CD4-positive, alpha-beta T cell treated with Interleukin-17A for 4 hours (primary cell): ENCODE measurements around the gene ZW10.
"Not testable (repeated sequence)": the region's sequence is repeated elsewhere in the genome, so short reads cannot be mapped to it uniquely, and the experiment has no call there.

Source experiments
- DNase-seq: peaks from one replicate; pipeline ENCODE4 v3.0.0-alpha.2; 2020; ENCODE audit warnings: mixed read lengths

Gene ZW10, protein sequence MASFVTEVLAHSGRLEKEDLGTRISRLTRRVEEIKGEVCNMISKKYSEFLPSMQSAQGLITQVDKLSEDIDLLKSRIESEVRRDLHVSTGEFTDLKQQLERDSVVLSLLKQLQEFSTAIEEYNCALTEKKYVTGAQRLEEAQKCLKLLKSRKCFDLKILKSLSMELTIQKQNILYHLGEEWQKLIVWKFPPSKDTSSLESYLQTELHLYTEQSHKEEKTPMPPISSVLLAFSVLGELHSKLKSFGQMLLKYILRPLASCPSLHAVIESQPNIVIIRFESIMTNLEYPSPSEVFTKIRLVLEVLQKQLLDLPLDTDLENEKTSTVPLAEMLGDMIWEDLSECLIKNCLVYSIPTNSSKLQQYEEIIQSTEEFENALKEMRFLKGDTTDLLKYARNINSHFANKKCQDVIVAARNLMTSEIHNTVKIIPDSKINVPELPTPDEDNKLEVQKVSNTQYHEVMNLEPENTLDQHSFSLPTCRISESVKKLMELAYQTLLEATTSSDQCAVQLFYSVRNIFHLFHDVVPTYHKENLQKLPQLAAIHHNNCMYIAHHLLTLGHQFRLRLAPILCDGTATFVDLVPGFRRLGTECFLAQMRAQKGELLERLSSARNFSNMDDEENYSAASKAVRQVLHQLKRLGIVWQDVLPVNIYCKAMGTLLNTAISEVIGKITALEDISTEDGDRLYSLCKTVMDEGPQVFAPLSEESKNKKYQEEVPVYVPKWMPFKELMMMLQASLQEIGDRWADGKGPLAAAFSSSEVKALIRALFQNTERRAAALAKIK

DNA sequence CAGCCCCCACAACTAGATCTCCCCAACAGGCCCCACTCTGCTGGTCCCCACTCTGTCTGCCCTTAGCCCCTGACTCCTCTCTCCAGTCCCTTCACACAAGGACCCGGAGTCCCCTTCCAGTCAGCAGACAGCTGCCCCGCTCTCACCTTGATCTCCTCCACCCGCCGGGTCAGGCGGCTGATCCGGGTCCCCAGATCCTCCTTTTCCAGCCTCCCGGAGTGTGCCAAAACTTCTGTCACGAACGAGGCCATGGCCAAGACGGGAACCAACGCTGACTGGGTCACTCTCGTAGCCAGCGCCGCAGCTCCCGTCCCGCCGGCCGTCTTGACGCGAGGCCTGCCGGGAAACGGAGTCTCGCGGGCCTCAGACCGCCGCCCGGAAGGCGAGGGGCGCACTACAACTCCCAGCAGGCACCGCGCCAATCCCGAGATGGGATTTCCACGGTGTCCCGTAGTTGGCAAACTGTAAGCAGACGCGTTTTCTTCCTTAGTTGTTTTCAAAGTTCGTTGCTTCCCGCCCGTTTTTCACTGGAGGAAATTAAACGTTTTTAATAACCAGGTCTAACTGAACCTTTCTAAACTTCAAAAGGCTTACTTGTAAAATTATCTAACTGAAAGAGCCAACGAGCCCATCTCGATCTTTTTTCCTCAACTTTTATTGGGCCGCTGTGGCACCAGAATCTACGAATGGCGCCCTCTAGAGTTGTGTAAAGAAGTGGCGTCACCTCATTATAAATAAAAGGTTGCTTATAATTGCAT is at the start of gene ZW10:
TSS of gene ZW10 (minus strand) at position 277 of the 758 bp plus-strand sequence. CDS start at position 251, 26 bp downstream.
- peak; percentile 94 for DNase-seq

DNA sequence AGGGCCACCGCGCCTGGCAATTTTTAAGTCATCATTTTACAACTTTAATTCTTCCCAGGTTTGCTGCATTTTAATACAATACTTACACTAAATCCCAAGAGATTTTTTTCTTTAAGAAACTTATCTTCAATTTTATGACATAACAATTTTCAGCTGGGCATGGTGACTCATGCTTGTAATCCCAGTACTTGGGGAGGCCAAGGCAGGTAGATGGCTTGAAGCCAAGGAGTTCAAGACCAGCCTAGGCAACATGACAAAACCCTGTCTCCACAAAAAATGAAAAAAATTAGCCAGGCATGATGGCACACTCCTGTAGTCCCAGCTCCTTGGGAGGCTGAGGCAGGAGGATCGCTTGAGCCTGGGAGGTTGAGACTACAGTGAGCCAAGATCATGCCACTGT is 44.9 kb upstream of the ZW10 start:
- DNase-seq = no peak

DNA sequence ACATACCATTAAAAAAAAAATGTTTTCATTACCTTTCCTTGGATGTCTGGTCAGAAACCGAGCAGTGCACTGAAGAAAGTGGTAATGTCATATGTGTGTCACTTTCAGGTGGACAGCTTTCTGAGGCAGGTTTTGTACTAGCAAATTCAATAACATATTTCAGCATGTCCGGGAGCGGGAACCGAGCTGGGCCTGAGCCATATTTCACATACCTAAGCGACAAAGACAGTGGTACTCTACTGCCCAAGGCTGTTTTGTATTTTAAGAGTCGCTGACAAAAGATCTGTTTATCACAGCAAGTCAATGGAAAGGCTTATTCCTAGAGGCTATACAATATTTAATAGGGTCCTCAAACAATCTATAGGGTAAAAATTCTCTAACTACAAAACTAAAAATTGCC is 44.1 kb upstream of the ZW10 start:
- no peak for DNase-seq

DNA sequence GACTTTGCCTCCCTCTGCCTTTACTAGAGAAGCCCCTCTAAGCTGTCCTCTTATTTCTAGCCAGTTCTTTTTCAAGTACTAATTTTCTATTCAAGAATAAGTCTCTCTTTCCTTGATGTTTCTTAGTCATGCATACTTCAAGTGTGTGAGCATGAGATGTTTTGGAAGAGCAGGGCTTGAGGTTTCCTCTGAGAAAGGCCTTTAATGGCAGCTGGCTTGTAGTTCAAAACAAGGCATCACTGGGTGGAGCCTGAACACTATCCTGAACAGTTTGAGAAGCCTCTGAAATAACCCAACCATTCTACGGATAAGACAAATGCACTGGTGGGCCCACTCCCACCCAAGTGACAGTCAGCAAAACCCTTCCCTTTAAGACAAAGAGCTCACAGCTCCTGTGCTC is 43.7 kb upstream of the ZW10 start:
- DNase-seq = no peak

DNA sequence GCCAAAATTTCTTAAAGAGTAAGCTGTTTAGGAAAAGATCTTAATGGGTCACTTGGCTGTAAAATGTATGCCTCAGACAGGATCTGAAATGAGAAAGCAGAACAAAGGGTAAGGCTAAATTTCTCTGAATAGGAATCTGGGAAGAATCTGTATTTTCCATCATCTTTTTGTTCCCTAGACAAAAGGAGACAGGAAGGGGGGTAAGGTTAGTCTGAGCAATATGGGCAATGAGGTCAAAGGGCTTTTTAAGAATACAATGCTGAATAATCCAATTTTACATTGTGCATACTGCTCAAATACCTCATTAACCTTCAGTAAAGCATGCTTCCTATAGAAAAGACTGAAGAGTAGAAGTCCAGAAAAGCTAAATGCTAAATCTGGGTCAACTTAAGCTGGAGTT is 40.7 kb upstream of the ZW10 start:
- DNase-seq = no peak

DNA sequence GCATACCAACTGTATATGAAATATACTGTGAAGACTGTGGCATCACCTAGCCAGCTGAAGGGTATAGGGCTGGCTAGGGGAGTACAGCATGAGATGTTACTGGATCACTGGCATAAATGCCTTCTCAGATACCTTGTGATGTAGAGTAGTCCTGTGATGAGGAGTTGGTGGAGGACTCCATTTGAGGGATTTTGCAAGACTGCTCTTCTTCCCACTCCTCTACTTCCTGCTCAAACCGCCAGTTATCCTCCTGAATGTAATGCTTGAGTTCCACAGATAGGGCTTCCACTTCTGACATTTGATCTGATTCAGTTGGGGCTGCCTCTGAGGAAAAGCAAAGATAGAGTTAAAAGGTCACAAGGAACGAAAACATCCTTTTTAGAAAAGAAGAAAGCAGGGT is 35.4 kb upstream of the ZW10 start:
- no peak for DNase-seq

DNA sequence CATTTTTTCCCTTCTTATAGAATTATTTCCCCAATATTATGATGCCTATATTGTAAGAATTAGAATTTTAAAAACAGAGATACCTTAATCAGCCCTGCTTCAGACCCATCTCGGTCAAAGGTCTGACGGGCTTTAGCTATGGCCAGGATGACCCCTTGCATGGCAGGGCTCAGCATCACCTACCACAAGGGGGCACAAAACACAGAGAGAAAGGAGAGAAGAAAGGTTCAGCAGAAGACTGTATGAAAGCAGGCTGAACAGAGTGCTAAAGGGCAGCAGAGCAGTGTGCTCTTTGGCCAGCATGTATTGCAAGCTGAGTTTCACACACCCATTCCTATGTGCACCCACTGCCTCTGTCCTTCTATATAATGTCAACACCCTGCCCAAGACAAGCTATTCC is 32.9 kb upstream of the ZW10 start:
- DNase-seq = peak; percentile 5

DNA sequence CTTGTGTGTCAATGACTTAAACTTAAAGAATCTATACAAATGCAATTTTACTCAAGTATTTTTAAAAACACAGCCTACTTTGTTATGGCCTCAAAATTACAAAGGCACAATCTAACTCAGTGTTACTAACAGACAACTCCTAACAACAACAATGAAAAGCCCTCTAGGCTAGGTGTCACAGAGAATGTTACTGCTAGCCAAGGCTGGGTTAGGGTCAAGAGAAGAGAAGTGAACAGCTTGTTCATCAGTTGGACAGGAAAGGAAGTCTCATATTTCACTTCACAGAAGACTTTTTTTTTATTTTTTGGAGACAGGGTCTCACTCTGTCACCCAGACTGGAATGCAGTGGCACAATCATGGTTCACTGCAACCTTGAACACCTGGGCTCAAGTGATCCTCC is 32.1 kb upstream of the ZW10 start:
- no peak for DNase-seq

DNA sequence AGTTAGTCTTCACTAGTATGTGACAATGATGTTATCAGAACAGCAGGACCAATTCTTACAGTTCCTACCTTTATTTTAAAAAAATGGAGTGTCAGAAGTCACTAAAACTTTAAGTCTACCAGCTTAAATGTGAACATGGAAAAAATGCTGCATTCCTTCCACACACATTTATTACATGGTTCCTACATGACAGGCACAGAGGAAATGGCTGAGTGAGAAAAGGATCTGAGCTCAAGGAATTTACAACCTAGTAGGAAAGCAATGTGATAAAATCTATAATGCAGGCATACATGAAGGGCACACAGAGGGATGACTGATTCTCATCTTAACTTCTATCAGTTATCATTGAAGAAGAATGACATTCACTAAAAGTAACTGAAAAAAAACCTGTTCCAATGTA is 29.1 kb upstream of the ZW10 start:
- no peak for DNase-seq

DNA sequence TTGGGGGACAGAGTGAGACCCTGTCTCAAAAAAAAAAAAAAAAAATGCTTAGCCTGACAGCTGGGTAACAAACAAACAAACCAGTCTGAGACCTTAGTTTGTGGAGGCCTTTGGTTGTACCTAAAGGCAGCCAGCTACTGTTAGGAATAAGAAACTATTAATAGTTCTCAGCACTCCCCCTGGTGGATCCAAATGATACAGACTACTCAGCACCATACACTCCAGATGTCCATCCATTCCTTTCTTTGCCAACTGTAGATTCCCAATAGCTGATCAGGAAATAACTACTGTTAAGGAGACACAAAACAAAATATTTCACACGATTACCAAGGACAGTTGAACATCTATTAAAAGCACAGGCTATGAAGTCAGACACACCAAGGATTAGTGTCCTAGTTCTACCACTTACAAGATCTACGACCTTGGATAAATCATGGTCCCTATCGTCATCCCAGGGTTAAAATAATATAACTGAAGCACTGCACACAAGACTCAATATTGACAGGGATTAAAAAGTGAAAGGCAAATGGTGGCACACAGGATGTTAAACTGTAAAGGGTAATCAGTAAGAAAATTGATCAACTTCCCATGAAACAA is 23.3 kb upstream of the ZW10 start:
- peak; percentile 25 for DNase-seq

DNA sequence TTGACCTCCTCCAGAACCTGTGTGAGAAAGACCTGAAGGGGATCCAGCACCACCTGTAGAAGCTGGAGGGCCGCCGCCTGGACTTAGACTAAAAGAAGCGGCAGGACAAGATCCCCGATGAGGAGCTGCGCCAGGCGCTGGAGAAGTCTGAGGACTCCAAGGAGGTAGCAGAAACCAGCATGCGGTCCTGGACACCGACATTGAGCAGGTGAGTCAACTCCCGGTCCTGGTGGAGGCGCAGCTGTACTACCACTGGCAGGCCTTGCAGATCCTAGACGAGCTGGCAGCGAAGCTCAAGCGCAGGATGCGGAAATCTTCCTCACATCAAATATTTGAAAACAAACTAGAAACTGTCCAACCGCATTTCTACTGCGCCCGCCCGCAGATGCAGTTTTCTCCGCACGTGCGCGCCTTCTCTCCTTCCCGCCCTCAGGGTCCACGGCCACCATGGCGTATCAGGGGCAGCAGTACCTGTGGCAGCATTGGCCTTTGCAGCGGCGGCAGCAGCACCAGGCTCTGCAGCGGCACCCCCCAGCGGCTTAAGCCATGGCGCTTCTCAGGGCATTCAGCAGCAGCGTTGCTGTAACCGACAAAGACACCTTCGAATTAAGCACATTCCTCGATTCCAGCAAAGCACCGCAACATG is 16.3 kb upstream of the ZW10 start:
- no peak for DNase-seq

DNA sequence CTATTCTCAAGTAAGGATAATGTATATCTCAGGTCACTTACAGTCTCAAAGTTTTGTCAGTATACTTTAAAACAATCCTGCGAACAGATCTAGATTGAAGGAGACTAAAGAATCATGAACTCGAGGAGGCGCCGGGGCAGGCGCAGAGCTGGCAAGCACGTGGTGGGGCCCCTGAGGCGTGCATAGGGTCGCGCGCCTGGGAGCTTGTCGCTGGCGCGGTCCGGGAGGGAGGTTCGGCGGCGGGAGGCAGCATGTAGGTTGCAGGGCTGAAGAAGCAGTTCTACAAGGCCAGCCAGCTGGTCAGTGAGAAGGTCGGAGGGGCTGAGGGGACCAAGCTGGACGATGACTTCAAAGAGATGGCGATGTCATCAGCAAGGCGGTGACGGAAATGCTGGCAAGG is 15.5 kb upstream of the ZW10 start:
- not testable (repeated sequence) for DNase-seq

DNA sequence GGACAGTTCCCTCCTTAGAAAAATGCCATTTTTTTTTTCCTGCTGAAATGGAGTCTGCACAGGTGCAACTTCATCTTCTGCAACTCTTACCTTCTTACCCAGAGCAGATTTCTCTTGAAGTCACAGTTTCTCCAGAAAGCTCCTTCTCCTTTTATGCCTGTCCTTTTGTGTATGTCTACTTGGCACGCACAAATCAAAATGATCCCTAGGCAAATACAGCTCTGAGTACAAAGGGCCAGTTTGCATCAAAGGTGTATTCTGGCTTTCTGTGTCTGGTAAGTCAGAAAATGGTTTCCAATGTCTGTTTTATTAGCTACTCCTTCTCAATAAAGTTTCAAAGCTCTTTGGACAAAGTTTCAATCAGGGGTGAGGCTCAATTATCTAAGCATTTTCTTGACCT is 8.6 kb upstream of the ZW10 start:
- no peak for DNase-seq

DNA sequence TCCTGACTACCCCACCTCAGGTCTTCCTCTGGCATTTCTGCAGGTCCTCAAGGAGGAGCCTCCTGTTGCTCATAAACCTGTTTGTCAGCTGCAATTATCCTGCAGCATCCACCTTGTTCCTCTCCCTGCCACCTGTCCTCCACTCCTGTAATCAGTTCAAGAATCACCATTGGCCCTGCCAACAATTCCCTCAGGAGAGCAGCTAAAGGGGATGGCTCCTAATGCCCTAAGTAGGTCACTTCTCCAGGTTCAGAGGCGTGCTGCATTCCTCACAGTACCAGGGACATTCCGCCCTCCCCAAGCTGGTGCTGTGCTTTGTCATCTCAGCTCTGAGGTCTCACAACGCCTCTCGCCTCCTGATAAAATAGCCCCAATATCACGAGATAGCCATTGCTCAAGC is 8.2 kb upstream of the ZW10 start:
- no peak for DNase-seq

DNA sequence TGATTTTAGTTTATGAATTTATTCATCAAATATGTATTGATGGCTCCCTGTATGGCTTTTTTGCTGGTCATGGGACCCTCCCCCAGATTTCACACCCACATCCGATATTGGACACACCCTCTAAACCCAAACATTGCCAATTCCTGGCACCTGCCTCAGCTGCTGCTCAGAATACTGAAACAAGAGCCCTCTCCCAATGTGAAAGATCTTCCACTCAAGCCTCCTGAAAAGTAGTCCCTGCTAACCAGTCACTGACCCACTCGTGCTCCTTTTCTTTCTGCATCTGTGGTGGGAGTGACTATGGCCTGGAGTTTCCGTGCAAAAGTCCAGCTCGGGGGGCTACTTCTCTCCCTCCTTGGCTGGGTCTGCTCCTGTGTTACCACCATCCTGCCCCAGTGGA is 6.0 kb upstream of the ZW10 start, which contains the start of gene CLDN25:
TSS of gene CLDN25 (plus strand) at position 301 of the 400 bp plus-strand sequence. CDS start at position 301, 0 bp downstream.
- no peak for DNase-seq

DNA sequence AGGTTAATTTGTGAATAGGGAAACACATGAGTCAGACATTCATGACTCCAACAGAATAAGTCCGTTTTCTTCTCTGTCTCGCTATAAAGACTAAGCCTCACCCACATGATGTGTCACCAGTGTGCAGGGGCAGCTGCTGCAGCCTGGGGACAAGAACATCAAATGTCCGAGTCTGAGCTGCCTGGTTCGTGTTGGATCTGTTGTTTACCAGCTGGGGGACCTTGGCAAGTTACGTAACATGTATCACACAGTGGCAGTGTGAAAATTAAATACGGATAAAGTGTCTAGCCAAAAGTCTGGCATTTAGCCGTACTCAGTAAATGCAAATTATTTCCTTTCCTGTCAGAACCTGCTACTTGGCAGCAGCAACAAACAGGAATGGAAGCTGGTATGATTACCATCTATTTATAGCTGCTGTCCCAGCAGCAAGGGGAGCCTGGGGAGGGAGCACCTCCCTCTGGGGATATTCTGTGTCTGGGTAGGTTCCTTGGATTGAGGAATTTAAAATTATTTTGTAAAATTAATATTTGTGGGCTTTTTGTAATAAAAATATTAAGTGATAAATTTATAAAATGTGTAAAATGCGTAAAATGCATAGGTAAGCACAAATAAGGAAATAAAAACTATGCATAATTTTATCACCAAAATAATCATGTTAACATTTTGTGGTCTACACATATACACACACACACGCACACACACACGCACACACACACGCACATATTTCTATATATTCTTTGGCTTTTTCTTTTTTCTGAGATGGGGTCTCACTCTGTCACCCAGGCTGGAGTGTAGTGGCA is 4.8 kb upstream of the ZW10 start:
- no peak for DNase-seq

DNA sequence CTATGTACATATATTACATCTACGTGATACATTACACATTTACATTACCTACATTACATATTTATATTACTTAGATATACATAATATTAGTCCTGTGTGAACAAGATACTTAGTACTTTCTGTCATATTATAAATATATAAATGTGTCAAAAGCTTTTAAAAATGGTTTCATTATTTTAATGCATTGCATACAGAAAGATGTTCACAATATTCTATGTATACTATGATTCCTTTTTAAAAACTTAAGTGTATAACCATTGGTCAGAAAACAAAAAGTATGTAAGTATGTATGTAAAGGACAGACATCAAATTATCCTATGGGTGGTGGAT is 647 bp upstream of the ZW10 start:
- no peak for DNase-seq

DNA sequence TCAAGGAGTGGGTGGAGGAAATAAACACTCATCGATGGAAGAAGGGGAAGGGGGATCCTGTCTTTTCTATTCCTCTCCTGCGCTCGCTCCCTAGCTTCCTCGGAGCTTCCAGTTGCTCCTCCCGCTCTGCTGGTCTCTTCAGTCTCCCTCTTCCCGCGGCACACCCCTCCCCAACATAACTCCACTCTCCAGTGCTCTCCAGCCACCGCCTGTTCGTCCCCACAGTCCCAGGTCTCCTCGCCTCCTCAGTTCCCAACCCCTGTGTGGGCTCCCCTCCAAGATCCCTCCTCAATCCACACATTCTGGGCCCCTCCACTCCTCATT is 438 bp downstream of the ZW10 start:
- DNase-seq = no peak

DNA sequence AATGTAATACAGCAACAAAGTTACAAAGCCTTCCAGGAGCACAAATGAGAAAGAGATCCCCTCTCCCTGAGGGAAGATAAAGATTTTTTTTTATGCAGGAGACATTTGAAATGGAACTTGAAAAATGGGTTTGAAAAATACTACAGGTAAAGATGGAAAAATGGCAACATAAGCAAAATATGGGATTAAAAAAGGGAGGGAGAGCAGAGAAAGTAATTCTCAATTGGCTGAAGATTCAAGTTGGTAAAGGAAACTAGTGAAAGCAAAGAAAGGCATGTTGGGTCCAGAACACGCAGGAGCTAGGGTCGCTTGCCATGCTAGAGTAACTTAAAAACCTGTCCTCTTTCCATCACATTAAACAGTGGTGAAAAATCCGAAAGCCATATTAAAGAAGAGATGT is 1.5 kb downstream of the ZW10 start:
- no peak for DNase-seq

DNA sequence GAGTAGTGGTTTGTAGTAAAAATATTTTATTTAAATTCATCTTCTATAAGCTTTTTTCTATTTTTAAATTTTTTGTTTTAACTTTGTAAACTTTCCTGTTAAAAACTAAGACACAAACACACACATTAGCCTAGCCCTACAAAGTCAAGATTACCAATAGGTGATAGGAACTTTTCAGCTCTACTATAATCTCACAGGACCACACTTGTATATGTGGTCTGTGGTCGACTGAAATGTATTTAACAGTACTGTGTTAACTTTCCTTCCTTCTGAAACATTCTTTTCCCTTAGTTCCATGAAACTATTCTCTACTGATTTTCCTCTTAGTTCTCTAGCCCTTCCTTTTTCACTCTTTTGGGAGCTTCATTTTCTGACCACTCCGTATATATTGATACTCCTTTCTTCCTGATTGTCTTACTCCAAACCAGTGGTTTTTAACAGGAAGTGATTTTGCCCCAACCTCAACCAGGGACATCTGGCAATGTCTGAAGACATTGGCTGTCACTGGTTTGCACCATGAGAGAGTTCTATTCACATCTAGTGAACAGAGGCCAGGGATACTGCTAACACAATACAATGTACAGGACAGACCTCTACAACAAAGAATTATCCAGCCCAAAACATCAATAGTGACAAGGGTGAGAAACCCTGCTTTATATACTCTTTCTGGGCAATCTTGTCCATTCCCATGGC is 8.8 kb downstream of the ZW10 start:
- no peak for DNase-seq

DNA sequence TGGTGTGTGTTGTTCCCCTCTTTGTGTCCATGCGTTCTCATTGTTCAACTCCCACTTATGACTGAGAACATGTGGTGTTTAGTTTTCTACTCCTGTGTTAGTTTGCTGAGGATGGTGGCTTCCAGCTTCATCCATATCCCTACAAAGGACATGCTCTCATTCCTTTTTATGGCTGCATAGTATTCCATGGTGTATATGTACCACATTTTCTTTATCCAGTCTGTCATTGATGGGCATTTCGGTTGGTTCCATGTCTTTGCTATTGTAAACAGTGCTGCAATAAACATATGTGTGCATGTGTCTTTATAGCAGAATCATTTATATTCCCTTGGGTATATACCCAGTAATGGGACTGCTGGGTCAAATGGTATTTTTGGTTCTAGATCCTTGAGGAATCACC is 10.5 kb downstream of the ZW10 start:
- DNase-seq = not testable (repeated sequence)
